Chondrocyte (in vitro differentiated cells): ENCODE results near the gene LRRC19. TPM values are rescaled to one million over a fixed set of nuclear protein-coding genes. Genes with fewer than 3 reads are reported as not detected.

ENCODE experiments used
- DNase-seq: peaks from one replicate; pipeline ENCODE4 v3.0.0; 2021; ENCODE audit warnings: mixed read lengths, low spot score
- H3K27ac Mint-ChIP-seq: one replicate; pipeline ENCODE4 v1.8.0; 2021; ENCODE audit warnings: mild to moderate bottlenecking, moderate library complexity, mixed read lengths; ENCODE audit not compliant: unreplicated experiment
- H3K27me3 Mint-ChIP-seq: 2 replicates; pipeline ENCODE4 v1.8.0; 2021; ENCODE audit warnings: low read depth, mixed read lengths
- H3K36me3 Mint-ChIP-seq: 2 replicates; pipeline ENCODE4 v1.8.0; 2021; ENCODE audit warnings: low read depth, mixed read lengths
- H3K4me1 Mint-ChIP-seq: 2 replicates; pipeline ENCODE4 v1.8.0; 2021; ENCODE audit warnings: low read depth, mild to moderate bottlenecking, mixed read lengths
- H3K4me3 Mint-ChIP-seq: one replicate; pipeline ENCODE4 v1.8.0; 2021; ENCODE audit warnings: mild to moderate bottlenecking, moderate library complexity, mixed read lengths; ENCODE audit not compliant: unreplicated experiment
- H3K9me3 Mint-ChIP-seq: 2 replicates; pipeline ENCODE4 v1.8.0; 2021; ENCODE audit warnings: low read depth, mixed read lengths
- total RNA-seq: library from RNA; stranded (reverse); gene quantifications from 3 replicates; pipeline ENCODE4 v1.2.1, GENCODE V29; 2021
- TF ChIP-seq, protein P1 (sequence below): fragments of 200-600 bp; sonication (generic); IDR thresholded peaks from 2 replicates; pipeline ENCODE4 v1.5.0; 2021; ENCODE audit warnings: antibody characterized with exemption, mild to moderate bottlenecking, moderate library complexity

The LRRC19 gene
- total RNA-seq, 1 donor from 2014 or later, result not detected

DNA sequence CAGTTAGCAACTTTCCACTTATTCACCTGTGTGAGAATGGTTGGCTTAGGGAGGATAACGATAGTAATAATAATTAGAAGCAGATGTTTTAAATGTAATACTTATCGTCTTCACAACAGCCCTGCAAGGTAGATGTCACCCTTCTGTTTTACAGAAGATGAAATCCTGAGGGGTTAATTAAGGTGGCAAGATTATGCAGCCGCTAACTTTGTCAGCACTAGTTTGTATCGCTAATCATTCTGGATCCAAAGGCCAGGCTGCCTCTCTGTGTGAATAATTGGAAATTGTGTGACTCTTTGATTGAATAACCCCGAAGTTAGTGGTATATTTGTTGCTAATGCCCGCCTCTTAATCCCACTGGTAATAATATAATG lies 48.6 kb downstream of the LRRC19 start:
- H3K4me1 Mint-ChIP-seq, result peaks cover 31% of the 10 kb centered on the region
- H3K27me3 Mint-ChIP-seq, result no peaks in the 10 kb centered on the region
- H3K9me3 Mint-ChIP-seq, result no peaks in the 10 kb centered on the region
- TF ChIP-seq, protein P1, sequence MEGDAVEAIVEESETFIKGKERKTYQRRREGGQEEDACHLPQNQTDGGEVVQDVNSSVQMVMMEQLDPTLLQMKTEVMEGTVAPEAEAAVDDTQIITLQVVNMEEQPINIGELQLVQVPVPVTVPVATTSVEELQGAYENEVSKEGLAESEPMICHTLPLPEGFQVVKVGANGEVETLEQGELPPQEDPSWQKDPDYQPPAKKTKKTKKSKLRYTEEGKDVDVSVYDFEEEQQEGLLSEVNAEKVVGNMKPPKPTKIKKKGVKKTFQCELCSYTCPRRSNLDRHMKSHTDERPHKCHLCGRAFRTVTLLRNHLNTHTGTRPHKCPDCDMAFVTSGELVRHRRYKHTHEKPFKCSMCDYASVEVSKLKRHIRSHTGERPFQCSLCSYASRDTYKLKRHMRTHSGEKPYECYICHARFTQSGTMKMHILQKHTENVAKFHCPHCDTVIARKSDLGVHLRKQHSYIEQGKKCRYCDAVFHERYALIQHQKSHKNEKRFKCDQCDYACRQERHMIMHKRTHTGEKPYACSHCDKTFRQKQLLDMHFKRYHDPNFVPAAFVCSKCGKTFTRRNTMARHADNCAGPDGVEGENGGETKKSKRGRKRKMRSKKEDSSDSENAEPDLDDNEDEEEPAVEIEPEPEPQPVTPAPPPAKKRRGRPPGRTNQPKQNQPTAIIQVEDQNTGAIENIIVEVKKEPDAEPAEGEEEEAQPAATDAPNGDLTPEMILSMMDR, result no peak
- peak overlapping the region; percentile 96 for H3K27ac Mint-ChIP-seq
- no peaks in the 10 kb centered on the region for H3K36me3 Mint-ChIP-seq
- DNase-seq, result no peak
- H3K4me3 Mint-ChIP-seq, result peak overlapping the region; percentile 84

DNA sequence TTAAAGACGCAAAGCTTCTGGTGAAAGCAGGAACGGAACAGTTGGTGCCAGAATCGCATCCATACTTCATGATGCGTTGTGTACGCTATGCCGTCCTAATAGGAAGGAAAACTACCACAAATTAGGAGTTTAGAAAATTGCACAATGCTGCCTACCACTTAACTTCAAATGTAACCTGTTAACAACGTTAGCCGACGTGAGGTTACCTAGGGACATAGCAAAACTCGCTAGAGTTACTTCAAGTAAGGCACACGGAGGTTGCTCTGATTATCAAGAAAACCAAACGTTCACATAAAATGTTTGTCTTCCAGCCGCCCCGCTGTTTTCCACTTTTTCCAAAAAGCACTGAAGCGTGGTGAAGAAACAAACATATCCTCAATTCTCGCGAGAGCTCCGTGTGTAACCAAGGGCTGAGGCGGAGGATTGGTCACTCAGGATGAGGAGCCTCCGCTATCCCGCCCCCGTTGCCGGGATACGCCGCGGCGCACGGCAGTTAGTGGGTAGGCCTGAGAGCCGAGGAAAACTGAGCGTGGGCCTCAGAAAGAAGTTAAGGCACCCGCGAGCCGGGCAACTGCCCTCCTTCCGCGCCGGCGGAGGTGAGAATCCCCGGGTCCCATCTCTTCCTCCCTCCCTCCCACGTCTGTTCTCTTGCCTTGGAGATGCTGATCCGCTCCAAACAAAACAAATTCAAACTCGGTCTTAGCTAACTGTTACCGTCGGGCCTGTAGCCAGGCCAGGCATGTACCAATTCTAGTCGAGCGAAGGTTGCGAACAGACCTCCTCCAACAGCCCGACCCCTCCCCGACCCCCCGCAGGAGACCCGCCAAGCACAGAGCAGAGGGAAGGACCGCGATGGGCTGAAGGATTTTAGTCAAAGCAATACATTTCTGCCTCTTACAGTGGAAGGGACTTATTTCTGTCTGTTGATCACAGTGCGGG lies 49.3 kb downstream of the LRRC19 start, which contains the start of gene IFT74:
Gene IFT74 (plus strand): TSS at position 492 of the 939 bp plus-strand sequence. CDS start 5,556 bp downstream, outside the sequence.
- Mint-ChIP-seq H3K4me3 (peak within 1 kb of the TSS; percentile 84), H3K27me3 (no peaks in the 10 kb centered on the region), H3K27ac (peak within 1 kb of the TSS; percentile 96), H3K9me3 (no peaks in the 10 kb centered on the region), H3K36me3 (no peaks in the 10 kb centered on the region), H3K4me1 (peaks cover 25% of the 10 kb centered on the region)
- DNase-seq, result peak; percentile 98
- TF ChIP-seq, protein P1, result no peak

DNA sequence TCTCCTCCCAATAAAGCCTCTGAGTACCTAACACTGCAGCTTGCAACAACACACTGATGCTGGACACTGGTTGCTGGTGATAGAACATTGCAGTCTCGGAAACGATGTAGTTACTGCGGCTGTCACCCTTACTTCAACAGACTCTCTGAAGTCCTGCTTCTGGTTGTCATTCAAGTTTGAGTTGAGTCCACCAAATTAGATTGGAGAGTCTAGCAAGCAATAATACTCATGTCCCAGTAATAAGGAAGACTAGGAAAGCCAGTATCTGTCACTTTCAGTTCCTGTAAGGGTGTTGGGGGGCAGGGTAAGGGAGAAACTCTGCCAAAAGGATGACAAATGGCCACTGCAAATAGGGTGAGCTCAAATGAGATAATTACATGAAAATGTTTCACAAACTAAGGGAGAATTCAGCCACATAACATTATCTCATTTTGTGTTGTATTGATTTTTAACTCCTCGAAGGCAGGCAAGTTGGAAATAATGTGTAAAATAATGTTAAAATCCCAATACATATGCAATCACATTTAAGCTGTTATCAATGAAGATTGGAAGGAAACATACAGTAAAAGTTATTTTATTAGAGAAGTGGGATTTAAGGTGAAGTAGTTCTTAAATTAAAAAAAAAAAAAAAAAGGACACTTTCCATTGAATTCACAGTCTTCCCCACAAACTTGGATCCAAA lies 50.1 kb downstream of the LRRC19 start:
- Mint-ChIP-seq H3K27me3 (no peaks in the 10 kb centered on the region), H3K27ac (peak overlapping the region; percentile 96), H3K36me3 (no peaks in the 10 kb centered on the region), H3K9me3 (no peaks in the 10 kb centered on the region), H3K4me3 (peak overlapping the region; percentile 84), H3K4me1 (peaks cover 24% of the 10 kb centered on the region)
- no peak for DNase-seq
- TF ChIP-seq, protein P1, result no peak

- H3K4me1 Mint-ChIP-seq, result peaks cover 24% of the 10 kb centered on the region
- no peaks in the 10 kb centered on the region for H3K9me3 Mint-ChIP-seq
- DNase-seq, result no peak
- H3K36me3 Mint-ChIP-seq, result no peaks in the 10 kb centered on the region
- no peak overlapping the region for H3K4me3 Mint-ChIP-seq
- H3K27me3 Mint-ChIP-seq, result no peaks in the 10 kb centered on the region
- no peak overlapping the region for H3K27ac Mint-ChIP-seq
- TF ChIP-seq, protein P1, result no peak
Measured at GRCh38 chr9:26954050-26954508, 51.4 kb downstream of the LRRC19 start.

GRCh38 chr9:26951794-26952193 lies 53.7 kb downstream of the LRRC19 start:
- H3K9me3 Mint-ChIP-seq, result no peaks in the 10 kb centered on the region
- H3K27ac Mint-ChIP-seq, result peak overlapping the region; percentile 28
- H3K4me3 Mint-ChIP-seq, result no peak overlapping the region
- TF ChIP-seq, protein P1, result no peak
- DNase-seq, result no peak
- H3K27me3 Mint-ChIP-seq, result no peaks in the 10 kb centered on the region
- peaks cover 23% of the 10 kb centered on the region for H3K4me1 Mint-ChIP-seq
- H3K36me3 Mint-ChIP-seq, result no peaks in the 10 kb centered on the region
